ENCODE data around the gene WIPF2.
A peak's percentile ranks its signal among the peaks of the same experiment; 100 is the strongest.

WIPF2 gene, protein sequence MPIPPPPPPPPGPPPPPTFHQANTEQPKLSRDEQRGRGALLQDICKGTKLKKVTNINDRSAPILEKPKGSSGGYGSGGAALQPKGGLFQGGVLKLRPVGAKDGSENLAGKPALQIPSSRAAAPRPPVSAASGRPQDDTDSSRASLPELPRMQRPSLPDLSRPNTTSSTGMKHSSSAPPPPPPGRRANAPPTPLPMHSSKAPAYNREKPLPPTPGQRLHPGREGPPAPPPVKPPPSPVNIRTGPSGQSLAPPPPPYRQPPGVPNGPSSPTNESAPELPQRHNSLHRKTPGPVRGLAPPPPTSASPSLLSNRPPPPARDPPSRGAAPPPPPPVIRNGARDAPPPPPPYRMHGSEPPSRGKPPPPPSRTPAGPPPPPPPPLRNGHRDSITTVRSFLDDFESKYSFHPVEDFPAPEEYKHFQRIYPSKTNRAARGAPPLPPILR

DNA sequence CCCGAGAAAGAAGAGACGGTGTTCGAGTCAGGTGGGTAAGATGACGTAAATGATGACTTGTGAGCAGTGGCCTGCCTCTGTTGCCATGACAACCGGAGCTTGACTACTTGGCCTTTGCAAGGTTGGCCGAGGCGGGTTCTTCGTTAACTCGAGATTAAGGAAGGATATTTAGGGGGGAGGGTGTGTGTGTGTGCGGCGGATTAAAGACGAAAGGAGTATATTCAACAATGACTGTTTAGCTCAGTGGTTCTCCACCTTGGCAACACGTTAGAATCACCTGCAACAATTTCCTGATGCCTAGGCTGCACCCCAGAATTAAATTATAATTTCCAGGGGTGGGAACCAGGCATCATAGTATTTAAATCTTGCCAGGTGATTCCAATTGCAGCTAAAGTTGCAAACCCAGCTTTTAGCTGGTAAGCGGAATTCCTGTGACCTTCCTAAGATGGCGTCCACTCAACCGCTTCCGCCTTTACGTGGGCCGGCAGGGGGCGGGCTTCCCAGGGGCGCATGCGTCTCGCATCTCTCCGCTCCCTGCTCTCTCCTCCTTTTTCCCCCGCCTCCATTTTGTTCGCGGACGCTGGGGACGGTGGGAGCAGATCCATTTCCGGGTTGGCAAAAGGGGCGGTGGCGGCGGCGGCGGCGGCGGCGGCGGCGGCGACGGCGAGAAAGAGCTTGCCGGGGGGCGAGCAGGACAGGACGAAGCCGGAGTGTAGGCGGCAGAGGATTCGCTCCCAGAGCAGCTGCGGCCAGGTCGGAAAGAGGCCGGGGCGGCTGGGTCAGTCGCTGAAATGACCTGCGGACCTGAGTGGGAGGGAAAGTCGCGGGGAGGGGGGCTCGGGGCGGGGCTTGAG is at the start of gene WIPF2:
WIPF2 (plus strand) TSS at position 565 of the 854 bp plus-strand sequence. CDS start 37,156 bp downstream, outside the sequence.
- DNase-seq (ENCODE audit: low read depth) = peak; percentile 96

DNA sequence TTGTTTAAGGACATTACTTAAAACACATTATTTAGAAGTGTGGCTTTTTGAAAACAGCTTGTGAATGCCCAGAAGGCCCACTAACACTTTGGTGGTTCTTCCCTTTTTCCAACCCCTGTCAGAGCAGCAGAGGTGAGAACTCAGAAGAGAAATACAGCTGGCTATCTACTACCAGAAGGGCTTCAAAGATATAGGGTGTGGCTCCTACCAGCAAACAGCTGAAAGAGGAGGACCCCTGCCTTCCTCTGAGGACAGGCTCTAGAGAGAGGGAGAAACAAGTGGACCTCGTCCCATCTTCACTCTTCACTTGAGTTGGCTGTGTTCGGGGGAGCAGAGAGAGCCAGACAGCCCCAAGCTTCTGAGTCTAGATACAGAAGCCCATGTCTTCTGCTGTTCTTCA is 48.8 kb upstream of the WIPF2 start:
- DNase-seq (ENCODE audit: low read depth) = no peak

DNA sequence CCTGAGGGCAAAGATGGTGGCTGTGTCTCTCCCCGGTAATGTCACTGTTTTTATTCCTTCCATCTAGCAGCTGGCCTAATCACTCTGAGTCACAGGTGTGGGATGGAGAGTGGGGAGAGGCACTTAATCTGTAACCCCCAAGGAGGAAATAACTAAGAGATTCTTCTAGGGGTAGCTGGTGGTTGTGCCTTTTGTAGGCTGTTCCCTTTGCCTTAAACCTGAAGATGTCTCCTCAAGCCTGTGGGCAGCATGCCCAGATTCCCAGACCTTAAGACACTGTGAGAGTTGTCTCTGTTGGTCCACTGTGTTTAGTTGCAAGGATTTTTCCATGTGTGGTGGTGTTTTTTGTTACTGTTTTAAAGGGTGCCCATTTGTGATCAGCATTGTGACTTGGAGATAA is 47.4 kb upstream of the WIPF2 start:
- no peak for DNase-seq (ENCODE audit: low read depth)

DNA sequence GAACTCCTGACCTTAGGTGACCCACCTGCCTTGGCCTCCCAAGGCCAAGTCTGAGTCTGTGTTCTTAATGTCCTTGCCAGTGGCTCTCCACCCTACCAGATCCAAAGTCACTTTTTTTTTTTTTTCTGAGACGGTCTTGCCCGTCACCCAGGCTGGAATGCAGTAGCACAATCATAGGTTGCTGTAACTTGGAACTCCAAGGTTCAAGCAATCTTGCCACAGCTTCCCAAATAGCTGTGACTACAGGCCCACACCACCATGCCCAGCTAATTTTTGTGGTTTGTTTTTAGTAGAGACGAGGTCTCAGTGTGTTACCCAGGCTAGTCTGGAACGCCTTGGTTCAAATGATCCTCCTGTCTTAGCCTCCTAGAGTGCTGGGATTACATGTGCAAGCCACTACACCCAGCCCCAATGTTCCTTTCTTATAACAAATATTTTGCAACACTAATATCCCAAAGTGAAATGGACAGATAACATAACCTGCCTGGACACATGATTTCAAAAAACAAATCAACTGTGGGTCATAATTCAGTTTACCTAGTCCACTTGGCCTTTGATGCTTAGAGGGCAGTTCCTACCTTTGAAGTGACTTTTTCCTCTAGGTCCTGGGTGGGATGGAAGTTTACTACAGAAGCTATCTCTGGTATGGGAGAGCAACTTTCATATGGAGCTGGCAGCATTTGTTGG is 45.9 kb upstream of the WIPF2 start:
- no peak for DNase-seq (ENCODE audit: low read depth)

DNA sequence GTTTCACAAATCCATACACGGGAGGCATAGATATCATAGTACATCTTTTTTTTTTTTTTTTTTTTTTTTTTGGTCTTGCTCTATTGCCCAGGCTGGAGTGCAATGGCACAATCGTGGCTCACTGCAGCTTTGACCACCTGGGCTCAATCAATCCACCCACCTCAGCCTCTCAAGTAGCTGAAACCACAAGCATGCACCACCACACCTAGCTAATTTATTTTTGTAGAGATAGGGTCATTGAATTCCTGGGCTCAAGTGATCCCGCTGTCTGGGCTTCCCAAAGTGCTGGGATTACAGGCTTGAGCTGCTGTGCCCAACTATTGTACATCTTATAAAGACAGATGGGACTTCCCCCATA is 45.3 kb upstream of the WIPF2 start:
- no peak for DNase-seq (ENCODE audit: low read depth)

DNA sequence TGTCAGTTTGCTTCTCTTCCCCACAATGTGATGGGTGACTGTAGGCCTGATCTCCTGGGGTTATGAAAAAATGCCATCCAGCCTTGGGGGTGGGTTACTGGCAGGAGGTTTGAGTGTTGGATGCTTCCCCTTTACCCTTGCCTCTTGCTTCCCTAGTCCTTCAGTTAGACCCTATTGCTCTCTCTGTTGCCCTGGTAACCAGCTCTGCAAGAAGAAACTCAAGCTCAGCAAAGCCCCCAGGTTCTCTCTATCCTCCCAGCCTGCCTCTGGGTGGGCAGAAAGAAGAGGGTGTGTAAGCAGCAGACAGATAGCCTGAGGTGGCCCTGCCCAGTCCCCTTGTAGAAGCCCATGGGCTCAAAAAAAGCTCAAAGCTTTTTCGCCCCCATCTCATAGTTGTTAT is 44.6 kb upstream of the WIPF2 start:
- no peak for DNase-seq (ENCODE audit: low read depth)

DNA sequence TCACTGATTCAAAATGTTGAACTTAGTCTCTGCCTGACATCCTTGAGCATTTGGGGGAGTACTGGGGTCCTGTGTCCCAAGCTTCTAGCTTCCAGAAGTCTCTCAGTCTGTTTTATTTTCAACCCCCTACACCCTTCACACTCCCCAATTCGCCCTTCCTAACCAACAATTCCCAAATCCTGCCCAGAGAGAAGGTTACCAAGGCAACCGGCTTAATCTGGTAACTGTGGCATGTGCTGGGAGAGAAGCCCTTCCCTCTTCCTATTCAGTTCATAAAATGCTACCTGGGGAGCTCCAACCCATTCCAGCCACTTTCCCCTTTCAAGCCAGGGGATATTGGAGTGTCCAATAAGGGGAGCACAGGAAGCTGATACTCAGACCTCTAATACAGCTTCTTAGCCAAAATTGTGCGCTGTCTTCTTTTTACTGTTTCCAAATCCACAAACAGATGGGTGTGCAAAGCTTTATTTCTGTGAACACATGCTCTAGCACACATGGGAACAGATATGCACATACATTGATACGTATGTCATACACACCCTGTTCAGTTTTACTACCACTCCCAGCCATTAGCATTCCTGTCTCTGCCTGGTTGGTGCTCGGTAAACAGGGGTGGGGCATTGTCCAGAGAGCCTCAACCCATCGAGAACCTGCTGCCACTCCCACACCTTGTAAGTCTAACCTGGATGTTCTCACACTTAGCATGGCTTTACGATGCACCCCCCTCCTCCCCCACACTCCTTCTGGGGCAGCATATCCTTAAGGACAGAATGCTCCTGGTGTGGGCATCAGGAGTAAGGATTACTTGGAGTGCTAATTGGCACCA is 43.0 kb upstream of the WIPF2 start:
- no peak for DNase-seq (ENCODE audit: low read depth)

DNA sequence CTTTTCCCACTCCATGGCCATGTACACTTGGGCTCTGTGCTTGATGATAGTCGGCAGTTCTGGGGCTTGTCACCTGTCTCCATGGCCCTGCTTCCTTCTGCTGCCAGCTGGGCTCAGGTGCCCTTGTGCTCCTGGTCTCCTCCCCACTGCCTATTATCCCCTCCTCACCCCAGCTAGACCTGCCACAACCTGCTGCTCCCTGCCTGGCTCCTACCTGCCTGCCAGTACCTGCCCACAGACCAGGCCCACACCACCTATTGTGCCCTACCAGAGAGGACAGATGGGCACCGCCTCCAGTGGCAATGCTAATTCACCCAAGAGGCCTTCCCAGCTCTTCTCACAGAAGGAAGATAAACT is 42.4 kb upstream of the WIPF2 start:
- no peak for DNase-seq (ENCODE audit: low read depth)

DNA sequence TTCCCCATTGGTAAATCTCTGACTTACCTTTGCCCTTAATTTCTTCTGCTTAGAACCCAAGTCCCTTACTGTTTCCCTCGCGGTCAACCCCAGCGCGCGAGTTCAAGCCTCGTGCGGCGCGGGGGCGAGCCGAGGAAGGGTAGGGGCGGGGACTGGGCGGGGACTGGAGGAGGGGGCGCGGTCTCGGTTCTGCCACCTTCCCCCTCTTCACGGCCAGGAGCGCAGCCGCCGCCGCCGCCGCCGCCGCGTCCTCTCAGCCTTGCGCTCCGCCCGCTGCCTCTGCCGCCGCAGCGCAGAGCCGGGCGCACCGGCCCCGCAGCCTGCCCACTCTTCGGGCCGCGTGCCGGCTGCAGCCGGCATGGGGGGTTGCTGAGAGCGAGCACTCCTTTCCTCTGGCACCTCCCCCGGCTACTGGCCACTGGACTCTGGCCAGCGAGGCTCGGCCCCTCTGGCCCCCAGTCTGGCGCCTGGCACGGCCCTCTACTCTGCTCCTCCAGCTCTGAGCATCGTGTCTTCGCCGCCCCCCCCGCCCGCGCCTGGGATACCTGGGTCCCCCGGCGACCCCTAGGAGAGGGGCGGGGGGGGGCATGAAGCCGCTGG is 41.7 kb upstream of the WIPF2 start, which contains the start of gene RAPGEFL1:
RAPGEFL1 (plus strand) TSS at position 196 of the 600 bp plus-strand sequence; CDS start at position 588, 392 bp downstream.
- DNase-seq (ENCODE audit: low read depth) = peak; percentile 77

DNA sequence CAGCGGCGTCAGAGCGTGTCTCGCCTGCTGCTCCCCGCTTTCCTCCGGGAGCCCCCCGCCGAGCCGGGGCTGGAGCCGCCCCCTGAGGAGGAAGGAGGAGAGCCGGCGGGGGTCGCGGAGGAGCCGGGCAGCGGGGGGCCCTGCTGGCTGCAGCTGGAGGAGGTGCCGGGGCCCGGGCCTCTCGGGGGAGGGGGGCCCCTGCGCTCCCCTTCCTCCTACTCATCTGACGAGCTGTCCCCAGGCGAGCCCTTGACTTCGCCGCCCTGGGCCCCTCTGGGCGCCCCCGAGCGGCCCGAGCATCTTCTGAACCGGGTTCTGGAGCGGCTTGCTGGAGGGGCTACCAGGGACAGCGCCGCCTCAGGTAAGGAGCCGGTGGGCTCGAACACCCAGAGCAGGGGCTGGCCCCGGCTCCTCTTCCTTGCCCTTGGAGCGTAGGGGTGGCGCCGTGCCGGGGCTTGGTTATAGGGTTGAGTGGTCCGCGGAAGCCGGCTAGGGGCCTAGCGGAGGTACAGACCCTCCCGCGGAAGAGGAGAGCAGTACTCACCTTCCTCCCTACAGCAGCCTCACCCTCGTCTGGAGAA is 41.0 kb upstream of the WIPF2 start:
- no peak for DNase-seq (ENCODE audit: low read depth)

DNA sequence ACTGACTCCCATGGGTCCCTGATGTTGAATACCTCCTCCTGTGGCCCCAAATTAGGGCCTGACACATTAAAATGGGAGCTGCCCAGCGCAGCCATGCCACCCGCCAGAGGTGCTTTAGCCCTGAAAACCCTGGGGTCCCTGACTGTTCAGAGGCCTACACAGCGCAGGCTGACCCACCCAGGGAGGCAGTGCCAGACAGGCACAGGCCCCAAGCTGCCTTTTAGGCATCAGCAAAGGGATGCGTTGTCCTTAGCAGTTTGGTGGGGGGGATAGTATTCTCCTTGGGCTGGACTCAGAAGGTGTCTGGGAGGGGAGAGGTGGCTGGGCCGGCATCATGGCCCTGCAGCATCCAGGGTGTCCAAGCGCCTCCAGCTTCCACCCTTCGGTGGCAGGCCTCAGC is 40.4 kb upstream of the WIPF2 start:
- no peak for DNase-seq (ENCODE audit: low read depth)

DNA sequence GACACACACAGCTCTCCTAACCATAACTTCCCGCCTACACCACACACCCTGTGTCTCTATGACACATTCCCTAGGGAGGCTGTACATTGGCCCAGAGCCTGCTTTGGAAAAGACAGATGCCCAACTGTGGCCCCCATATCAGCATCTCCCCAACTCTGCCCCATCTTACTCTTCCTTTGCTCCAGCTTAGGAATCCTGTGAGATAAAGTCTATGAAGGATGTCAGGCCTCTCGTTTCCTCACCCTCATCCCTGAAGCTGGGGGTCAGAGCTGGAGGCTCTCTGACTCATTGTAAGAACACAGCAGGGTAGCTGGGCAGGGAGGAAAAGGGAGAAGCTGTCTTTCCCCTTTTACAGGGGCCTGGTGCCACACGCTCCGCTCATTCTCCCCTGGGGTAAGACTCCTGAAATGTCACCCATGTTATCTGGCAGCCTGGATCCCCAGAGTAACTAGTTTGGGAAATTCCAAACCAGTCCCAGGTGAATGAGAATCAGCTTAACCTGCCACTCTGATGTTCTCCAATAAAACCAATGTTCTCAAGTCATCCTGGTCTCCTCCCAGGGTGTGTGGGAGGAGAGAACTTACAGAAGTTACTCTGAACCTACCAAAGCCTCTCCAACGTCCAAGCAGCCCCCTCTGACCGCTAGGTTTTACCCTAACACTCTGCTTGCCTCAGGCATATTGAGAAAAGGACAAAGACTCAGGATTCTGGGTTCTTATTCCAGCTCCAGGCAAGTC is 39.0 kb upstream of the WIPF2 start:
- DNase-seq (ENCODE audit: low read depth) = no peak

DNA sequence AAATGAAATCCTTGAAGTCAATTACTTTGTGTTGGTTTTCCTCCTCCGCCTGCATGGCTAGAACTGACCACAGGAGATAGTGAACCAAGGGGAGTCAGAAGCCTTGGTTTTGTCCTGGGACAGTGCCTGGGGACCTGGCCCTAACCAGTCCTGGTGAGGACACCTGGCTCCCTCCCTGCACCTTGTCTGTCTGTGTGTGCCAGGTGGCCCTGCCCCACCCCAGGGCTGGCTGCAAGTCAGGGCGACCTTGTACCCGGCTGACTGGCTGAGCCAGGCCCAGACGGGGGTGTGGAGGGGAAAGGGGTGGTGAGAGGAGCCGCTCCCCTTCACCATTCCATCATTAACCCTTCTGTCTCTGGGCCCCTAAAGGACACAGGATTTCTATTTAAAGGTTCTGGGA is 38.4 kb upstream of the WIPF2 start:
- DNase-seq (ENCODE audit: low read depth) = no peak

DNA sequence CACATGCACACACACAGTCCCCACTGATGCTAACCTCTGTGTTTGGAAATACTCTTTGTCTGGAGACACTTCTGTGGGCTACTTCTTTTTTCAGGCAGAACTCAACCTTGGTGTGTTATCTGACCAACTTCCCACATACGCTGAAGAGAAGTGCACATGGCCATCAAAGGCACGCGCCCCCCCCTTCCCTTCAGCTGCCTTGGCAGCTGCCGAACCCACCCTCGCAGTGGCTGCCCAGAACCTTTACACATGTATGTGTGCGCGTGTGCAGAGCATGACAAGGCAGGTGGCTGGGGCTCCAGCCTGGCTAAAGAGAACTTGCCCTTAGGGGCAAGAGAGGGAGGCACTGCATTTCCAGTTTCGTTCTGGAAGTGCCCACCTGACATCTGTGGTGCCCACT is 37.9 kb upstream of the WIPF2 start:
- no peak for DNase-seq (ENCODE audit: low read depth)

DNA sequence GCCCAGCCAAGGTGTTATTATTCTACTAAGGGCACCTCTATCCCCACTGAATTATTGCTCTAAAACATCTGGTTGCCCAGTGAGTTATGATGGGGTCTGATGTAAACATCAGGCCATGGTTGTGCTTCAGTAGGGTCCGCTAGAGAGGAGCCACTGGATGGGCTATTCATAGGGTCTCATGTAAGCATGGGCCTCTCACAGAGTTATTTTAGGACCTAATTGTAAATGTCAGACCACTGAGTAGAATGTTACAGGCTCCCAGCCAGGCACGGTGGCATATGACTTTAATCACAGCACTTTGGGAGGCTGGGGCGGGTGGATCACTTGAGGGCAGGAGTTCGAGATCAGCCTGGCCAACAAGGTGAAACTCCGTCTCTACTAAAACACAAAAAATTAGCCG is 36.5 kb upstream of the WIPF2 start:
- DNase-seq (ENCODE audit: low read depth) = no peak

DNA sequence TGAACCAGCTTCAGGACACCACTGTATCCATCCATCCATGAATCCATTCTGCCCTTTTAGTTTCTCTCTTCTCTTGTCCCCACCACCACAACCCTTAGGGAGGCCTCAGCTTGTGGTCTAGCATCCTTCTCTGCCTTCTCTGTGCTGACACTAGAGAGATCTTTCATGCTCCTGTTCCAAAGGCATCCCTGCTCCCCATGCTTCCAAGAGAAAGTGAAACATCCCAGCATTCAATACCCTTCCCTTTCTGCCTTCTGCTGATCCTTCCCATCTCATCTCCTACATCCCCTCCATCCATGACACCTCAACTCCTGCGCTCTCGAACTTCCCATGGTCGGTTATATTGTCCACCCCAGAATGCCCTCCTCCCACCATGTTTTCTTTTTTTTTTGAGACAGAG is 31.9 kb upstream of the WIPF2 start:
- no peak for DNase-seq (ENCODE audit: low read depth)

DNA sequence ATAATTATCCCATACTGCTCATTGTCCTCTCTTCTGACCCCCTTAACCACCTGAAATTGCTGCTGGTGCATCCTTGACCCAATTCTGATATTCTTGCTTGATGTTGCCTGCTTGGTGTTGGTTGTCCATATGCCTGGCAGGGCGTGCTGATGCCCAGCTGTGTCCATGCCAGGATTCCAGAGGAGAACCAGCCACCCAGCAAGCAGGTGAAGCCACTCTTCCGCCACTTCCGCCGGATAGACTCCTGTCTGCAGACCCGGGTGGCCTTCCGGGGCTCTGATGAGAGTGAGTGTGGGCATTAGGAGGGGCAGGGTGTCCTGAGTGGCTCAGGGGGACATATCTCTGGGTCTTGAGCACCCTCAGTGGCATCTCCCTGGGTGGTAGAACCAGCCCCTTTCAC is 30.4 kb upstream of the WIPF2 start:
- DNase-seq (ENCODE audit: low read depth) = no peak

DNA sequence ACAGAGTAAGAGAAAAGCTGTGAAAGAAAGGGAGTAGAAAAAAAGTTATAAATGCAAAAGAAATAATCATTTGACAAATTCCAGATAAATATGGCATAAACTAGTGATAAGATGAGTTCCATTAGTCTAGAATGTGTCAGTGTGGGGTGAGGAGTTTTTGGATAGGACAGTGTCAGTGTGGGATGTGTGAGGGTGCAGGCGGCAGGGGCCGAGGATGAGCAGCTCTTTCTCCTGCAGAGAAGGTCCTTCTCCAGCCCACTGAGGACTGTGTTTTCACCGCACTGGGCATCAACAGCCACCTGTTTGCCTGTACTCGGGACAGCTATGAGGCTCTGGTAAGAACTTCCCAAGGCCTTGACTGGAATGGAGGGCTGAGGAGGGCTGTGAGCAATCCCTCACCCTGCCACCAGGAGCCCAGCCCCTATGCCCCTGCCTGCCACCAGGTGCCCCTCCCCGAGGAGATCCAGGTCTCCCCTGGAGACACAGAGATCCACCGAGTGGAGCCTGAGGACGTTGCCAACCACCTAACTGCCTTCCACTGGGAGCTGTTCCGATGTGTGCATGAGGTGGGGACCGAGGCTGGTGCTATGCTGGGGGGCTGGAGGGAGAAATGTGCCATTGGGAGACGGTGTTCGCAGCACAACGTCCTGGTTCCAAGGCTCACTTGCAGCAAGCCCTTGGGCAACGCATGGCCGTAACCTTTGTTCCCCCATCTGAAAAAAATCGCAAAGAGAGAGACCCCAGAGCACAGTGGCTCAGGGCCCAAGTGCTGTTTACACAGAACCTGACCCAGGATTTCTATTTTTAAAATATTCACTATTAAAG is 28.7 kb upstream of the WIPF2 start:
- no peak for DNase-seq (ENCODE audit: low read depth)

Data from stimulated activated CD8-positive, alpha-beta memory T cell treated with anti-CD3 and anti-CD28 coated beads, Interleukin-7, amount 100 ng/mL, for 24 hours (primary cell).